HEK293 (cell line): ENCODE data around the gene EVC.

Experiments
- CTCF ChIA-PET: fragments of 350-600 bp; formaldehyde crosslinking; extraction: SDS; loops from one replicate; lab custom pipeline; 2021; ENCODE audit warnings: antibody characterized with exemption; lab: Yijun Ruan, JAX
- POLR2A ChIA-PET: fragments of 300-600 bp; formaldehyde crosslinking; extraction: SDS; loops from one replicate; lab custom pipeline; 2020; ENCODE audit warnings: antibody characterized with exemption, inconsistent platforms; lab: Yijun Ruan, JAX
- H3K27ac ChIP-seq: fragments of 200-500 bp; sonication (Bioruptor generic); 2 replicates; pipeline ENCODE4 v1.5.1; 2014; ENCODE audit warnings: low read depth, low read length, control low read depth, inconsistent platforms; ENCODE audit errors: extremely low read depth
- H3K36me3 ChIP-seq, 2 experiments: fragments of 200-500 bp in 1 of 2; sonication (Bioruptor generic) in 1 of 2; 1 replicate in 1 of 2; 2 replicates in 1 of 2; pipeline ENCODE4 v1.5.1; 2014 to 2017; ENCODE audit warnings: inconsistent platforms in 2 of 2, low read length in 2 of 2; ENCODE audit not compliant: control insufficient read depth in 2 of 2, insufficient read depth in 1 of 2
- H3K4me1 ChIP-seq: fragments of 200-500 bp; sonication (Bioruptor generic); 2 replicates; pipeline ENCODE4 v1.5.1; 2014; ENCODE audit warnings: mild to moderate bottlenecking, low read length, inconsistent platforms; ENCODE audit not compliant: control insufficient read depth, insufficient read depth
- H3K4me3 ChIP-seq: 2 replicates; pipeline ENCODE4 v1.5.1; 2011; ENCODE audit warnings: low read depth, mild to moderate bottlenecking, control low read depth, low read length, moderate library complexity
- H3K9me3 ChIP-seq: fragments of 200-500 bp; sonication (Bioruptor generic); 2 replicates; pipeline ENCODE4 v1.5.1; 2014; ENCODE audit warnings: low read depth, low read length, inconsistent platforms; ENCODE audit not compliant: control insufficient read depth, insufficient read depth
- ATF2 ChIP-seq: fragments of 450-650 bp; formaldehyde crosslinking; IDR thresholded peaks from 2 replicates; pipeline ENCODE4 v1.5.1; 2016; ENCODE audit warnings: missing biosample characterization, missing genetic modification characterization, low read depth
- KLF9 ChIP-seq: fragments of 450-650 bp; formaldehyde crosslinking; IDR thresholded peaks from 2 replicates; pipeline ENCODE4 v1.5.1; 2016; ENCODE audit warnings: missing biosample characterization, missing genetic modification characterization, low read depth
- PRDM1 ChIP-seq: fragments of 450-650 bp; formaldehyde crosslinking; IDR thresholded peaks from 2 replicates; pipeline ENCODE4; 2016; ENCODE audit warnings: missing biosample characterization, missing genetic modification characterization
- PRDM6 ChIP-seq: fragments of 450-650 bp; formaldehyde crosslinking; IDR thresholded peaks from 2 replicates; pipeline ENCODE4 v1.5.1; 2017; ENCODE audit warnings: missing biosample characterization, missing genetic modification characterization
- SETDB1 ChIP-seq: IDR thresholded peaks from one replicate; pipeline ENCODE4 v1.6.1; 2017; ENCODE audit warnings: mild to moderate bottlenecking, low read length, moderate library complexity, mixed read lengths; ENCODE audit not compliant: insufficient read length
- TRIM28 ChIP-seq: IDR thresholded peaks from 2 replicates; pipeline ENCODE4 v1.6.1; 2011; ENCODE audit warnings: low read length, control low read depth, borderline replicate concordance
- TSHZ1 ChIP-seq: fragments of 450-650 bp; formaldehyde crosslinking; IDR thresholded peaks from 2 replicates; pipeline ENCODE4 v1.5.1; 2016; ENCODE audit warnings: missing biosample characterization, missing genetic modification characterization, borderline replicate concordance
- WT1 ChIP-seq: fragments of 450-650 bp; formaldehyde crosslinking; IDR thresholded peaks from 2 replicates; pipeline ENCODE4 v1.5.1; 2016; ENCODE audit warnings: missing biosample characterization, missing genetic modification characterization
- ZBTB26 ChIP-seq: fragments of 450-650 bp; formaldehyde crosslinking; optimal IDR thresholded peaks from 2 replicates; pipeline ENCODE3; 2016; ENCODE audit warnings: missing biosample characterization, mild to moderate bottlenecking, missing genetic modification characterization
- ZNF10 ChIP-seq: fragments of 450-650 bp; formaldehyde crosslinking; IDR thresholded peaks from 2 replicates; pipeline ENCODE4 v1.5.1; 2017; ENCODE audit warnings: missing biosample characterization, missing genetic modification characterization
- ZNF112 ChIP-seq: fragments of 450-650 bp; formaldehyde crosslinking; IDR thresholded peaks from 2 replicates; pipeline ENCODE4 v1.5.0; 2017; ENCODE audit warnings: missing biosample characterization, missing genetic modification characterization
- ZNF114 ChIP-seq: fragments of 450-650 bp; formaldehyde crosslinking; IDR thresholded peaks from 2 replicates; pipeline ENCODE4 v1.5.0; 2017; ENCODE audit warnings: missing biosample characterization, missing genetic modification characterization
- ZNF133 ChIP-seq: fragments of 450-650 bp; formaldehyde crosslinking; IDR thresholded peaks from 2 replicates; pipeline ENCODE4 v1.5.1; 2016; ENCODE audit warnings: missing biosample characterization, missing genetic modification characterization
- ZNF138 ChIP-seq: fragments of 450-650 bp; formaldehyde crosslinking; IDR thresholded peaks from 2 replicates; pipeline ENCODE4 v1.5.1; 2016; ENCODE audit warnings: missing biosample characterization, missing genetic modification characterization, borderline replicate concordance
- ZNF155 ChIP-seq: fragments of 450-650 bp; formaldehyde crosslinking; IDR thresholded peaks from 2 replicates; pipeline ENCODE4 v1.5.1; 2016; ENCODE audit warnings: missing biosample characterization, missing genetic modification characterization
- ZNF24 ChIP-seq: fragments of 450-650 bp; formaldehyde crosslinking; IDR thresholded peaks from 2 replicates; pipeline ENCODE4 v1.5.1; 2016; ENCODE audit warnings: missing biosample characterization, missing genetic modification characterization
- ZNF513 ChIP-seq: fragments of 450-650 bp; IDR thresholded peaks from 2 replicates; pipeline ENCODE4 v1.5.1; 2018; ENCODE audit warnings: missing biosample characterization, missing genetic modification characterization
- ZNF558 ChIP-seq: fragments of 450-650 bp; formaldehyde crosslinking; IDR thresholded peaks from 2 replicates; pipeline ENCODE4 v1.5.1; 2016; ENCODE audit warnings: missing biosample characterization, missing genetic modification characterization
- ZNF610 ChIP-seq: fragments of 450-650 bp; formaldehyde crosslinking; IDR thresholded peaks from 2 replicates; pipeline ENCODE4 v1.5.1; 2016; ENCODE audit warnings: missing biosample characterization, missing genetic modification characterization, borderline replicate concordance
- ZNF621 ChIP-seq: fragments of 450-650 bp; formaldehyde crosslinking; IDR thresholded peaks from 2 replicates; pipeline ENCODE4 v1.5.1; 2017; ENCODE audit warnings: missing biosample characterization, missing genetic modification characterization
- ZNF623 ChIP-seq: fragments of 450-650 bp; formaldehyde crosslinking; IDR thresholded peaks from 2 replicates; pipeline ENCODE4 v1.5.1; 2016; ENCODE audit warnings: missing biosample characterization, missing genetic modification characterization
- ZNF624 ChIP-seq: fragments of 450-650 bp; formaldehyde crosslinking; IDR thresholded peaks from 2 replicates; pipeline ENCODE4 v1.5.1; 2017; ENCODE audit warnings: missing biosample characterization, missing genetic modification characterization
- ZNF658 ChIP-seq: fragments of 450-650 bp; formaldehyde crosslinking; IDR thresholded peaks from 2 replicates; pipeline ENCODE4; 2016; ENCODE audit warnings: missing biosample characterization, missing genetic modification characterization
- ZNF677 ChIP-seq: fragments of 450-650 bp; IDR thresholded peaks from 2 replicates; pipeline ENCODE4 v1.5.0; 2018; ENCODE audit warnings: missing biosample characterization, mild to moderate bottlenecking, missing genetic modification characterization, moderate library complexity
- ZSCAN16 ChIP-seq: fragments of 450-650 bp; formaldehyde crosslinking; IDR thresholded peaks from 2 replicates; pipeline ENCODE4 v1.5.1; 2016; ENCODE audit warnings: missing biosample characterization, missing genetic modification characterization
- ZSCAN30 ChIP-seq: fragments of 450-650 bp; IDR thresholded peaks from 2 replicates; pipeline ENCODE4 v1.5.1; 2018; ENCODE audit warnings: missing biosample characterization, mild to moderate bottlenecking, missing genetic modification characterization, moderate library complexity

EVC gene

GRCh38 chr4:5712931-5713330 lies 1.9 kb downstream of the EVC start (continued):
- no peak for TF ChIP-seq ZSCAN30 (tag by site-specific recombination)
- no peak for TF ChIP-seq ZNF114
- no peak for TF ChIP-seq KLF9 (tag by site-specific recombination)

- no peak overlapping the region for H3K27ac ChIP-seq
- H3K4me1 ChIP-seq: no peaks in the 10 kb centered on the region
- TF ChIP-seq ZNF112 (tag by site-specific recombination) (no peak), ZNF513 (tag by site-specific recombination) (no peak), ZNF138 (tag by site-specific recombination) (no peak), ZNF610 (no peak), ZNF10 (no peak), ZNF621 (no peak), WT1 (tag by site-specific recombination) (no peak), ZSCAN16 (tag by site-specific recombination) (no peak), ZBTB26 (tag by site-specific recombination) (no peak), ZNF677 (tag by site-specific recombination) (no peak), ZNF24 (tag by site-specific recombination) (no peak), ZNF133 (no peak), ZNF658 (tag by site-specific recombination) (no peak), ZNF623 (tag by site-specific recombination) (no peak), ZNF558 (no peak), ZSCAN30 (tag by site-specific recombination) (no peak), PRDM6 (tag by site-specific recombination) (no peak)
- peaks cover 0 to 8% of the 10 kb centered on the region in 2 experiments; a peak in 1 of 3 replicates for H3K36me3 ChIP-seq
- no peak overlapping the region for H3K4me3 ChIP-seq
- no peaks in the 10 kb centered on the region for H3K9me3 ChIP-seq
- CTCF ChIA-PET: interaction anchor here (0.6 kb wide), 1 partner anchor 761 kb away, joined by 4 read pairs; no protein-coding TSS in a partner anchor
- POLR2A ChIA-PET: no interaction called here
These were observed 2.9 kb downstream of the EVC start for GRCh38 chr4:5713861-5714260.

GRCh38 chr4:5715357-5715756 lies 4.4 kb downstream of the EVC start:
- ChIA-PET CTCF (no interaction called here), POLR2A (no interaction called here)
- Histone ChIP-seq H3K4me3 (no peak overlapping the region), H3K4me1 (no peaks in the 10 kb centered on the region), H3K36me3 (peaks cover 0 to 22% of the 10 kb centered on the region in 2 experiments; a peak in 1 of 3 replicates)
- TF ChIP-seq ZNF624 (peak; percentile 99), TSHZ1 (tag by site-specific recombination) (no peak), ATF2 (no peak), TRIM28 (peak; percentile 53), SETDB1 (peak; percentile 92), ZNF155 (tag by site-specific recombination) (no peak), PRDM1 (tag by site-specific recombination) (no peak)
- TF ChIP-seq, all 188 proteins: peak for 3
- no peak overlapping the region for H3K27ac ChIP-seq
- H3K9me3 ChIP-seq: no peaks in the 10 kb centered on the region
